Nephron (organoid): ENCODE results near the gene AP1G2.

Experiments
- H3K27ac Mint-ChIP-seq, 3 experiments: 2 replicates each; pipeline ENCODE4 v1.8.0; 2020; ENCODE audit warnings: mixed read lengths in 3 of 3, mild to moderate bottlenecking in 2 of 3, moderate library complexity in 1 of 3
- H3K27me3 Mint-ChIP-seq: 2 replicates; pipeline ENCODE4 v1.8.0; 2021; ENCODE audit warnings: low read depth, mild to moderate bottlenecking, moderate library complexity, mixed read lengths
- H3K36me3 Mint-ChIP-seq: 2 replicates; pipeline ENCODE4 v1.8.0; 2020; ENCODE audit warnings: low read depth, mixed read lengths
- H3K4me1 Mint-ChIP-seq: 2 replicates; pipeline ENCODE4 v1.8.0; 2020; ENCODE audit warnings: mixed read lengths
- H3K4me3 Mint-ChIP-seq, 3 experiments: 2 replicates each; pipeline ENCODE4 v1.8.0; 2020; ENCODE audit warnings: mild to moderate bottlenecking in 3 of 3, mixed read lengths in 3 of 3, moderate library complexity in 2 of 3
- H3K9me3 Mint-ChIP-seq: 2 replicates; pipeline ENCODE4 v1.8.0; 2020; ENCODE audit warnings: mixed read lengths
- TF ChIP-seq, protein P1 (sequence below), 3 experiments: fragments of 200-600 bp; sonication (generic); IDR thresholded peaks; one replicate each; pipeline ENCODE4 v1.5.0; 2021; ENCODE audit warnings: antibody characterized with exemption in 3 of 3; ENCODE audit not compliant: unreplicated experiment in 3 of 3

Gene AP1G2

GRCh38 chr14:23567186-23568020 is at the start of gene AP1G2:
Gene AP1G2 (minus strand): TSS chr14:23567791. CDS start chr14:23567314, 477 bp downstream.
- TF ChIP-seq, protein P1, sequence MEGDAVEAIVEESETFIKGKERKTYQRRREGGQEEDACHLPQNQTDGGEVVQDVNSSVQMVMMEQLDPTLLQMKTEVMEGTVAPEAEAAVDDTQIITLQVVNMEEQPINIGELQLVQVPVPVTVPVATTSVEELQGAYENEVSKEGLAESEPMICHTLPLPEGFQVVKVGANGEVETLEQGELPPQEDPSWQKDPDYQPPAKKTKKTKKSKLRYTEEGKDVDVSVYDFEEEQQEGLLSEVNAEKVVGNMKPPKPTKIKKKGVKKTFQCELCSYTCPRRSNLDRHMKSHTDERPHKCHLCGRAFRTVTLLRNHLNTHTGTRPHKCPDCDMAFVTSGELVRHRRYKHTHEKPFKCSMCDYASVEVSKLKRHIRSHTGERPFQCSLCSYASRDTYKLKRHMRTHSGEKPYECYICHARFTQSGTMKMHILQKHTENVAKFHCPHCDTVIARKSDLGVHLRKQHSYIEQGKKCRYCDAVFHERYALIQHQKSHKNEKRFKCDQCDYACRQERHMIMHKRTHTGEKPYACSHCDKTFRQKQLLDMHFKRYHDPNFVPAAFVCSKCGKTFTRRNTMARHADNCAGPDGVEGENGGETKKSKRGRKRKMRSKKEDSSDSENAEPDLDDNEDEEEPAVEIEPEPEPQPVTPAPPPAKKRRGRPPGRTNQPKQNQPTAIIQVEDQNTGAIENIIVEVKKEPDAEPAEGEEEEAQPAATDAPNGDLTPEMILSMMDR (IDR thresholded peaks at IDR 0.05; ENCODE audit: unreplicated experiment in 3 of 3): no peak
- Mint-ChIP-seq H3K4me1 (peaks cover 36% of the 10 kb centered on the region), H3K36me3 (peaks cover 12% of the 10 kb centered on the region), H3K27me3 (peaks cover 10% of the 10 kb centered on the region), H3K9me3 (no peaks in the 10 kb centered on the region), H3K27ac (peak within 1 kb of the TSS; percentile 86 to 98 (median 94)), H3K4me3 (peak within 1 kb of the TSS; percentile 95 to 99 (median 99))

GRCh38 chr14:23615856-23616255 is 48.3 kb upstream of the AP1G2 start:
- no peaks in the 10 kb centered on the region for H3K9me3 Mint-ChIP-seq
- no peak overlapping the region for H3K4me3 Mint-ChIP-seq
- no peaks in the 10 kb centered on the region for H3K36me3 Mint-ChIP-seq
- no peaks in the 10 kb centered on the region for H3K4me1 Mint-ChIP-seq
- TF ChIP-seq, protein P1 (IDR thresholded peaks at IDR 0.05; ENCODE audit: unreplicated experiment in 3 of 3): no peak
- H3K27ac Mint-ChIP-seq: no peak overlapping the region
- H3K27me3 Mint-ChIP-seq: peaks cover 22% of the 10 kb centered on the region

GRCh38 chr14:23614395-23614828 is 46.8 kb upstream of the AP1G2 start:
- H3K4me1 Mint-ChIP-seq: no peaks in the 10 kb centered on the region
- no peaks in the 10 kb centered on the region for H3K9me3 Mint-ChIP-seq
- H3K27ac Mint-ChIP-seq: no peak overlapping the region
- H3K36me3 Mint-ChIP-seq: no peaks in the 10 kb centered on the region
- TF ChIP-seq, protein P1 (IDR thresholded peaks at IDR 0.05; ENCODE audit: unreplicated experiment in 3 of 3): no peak
- H3K27me3 Mint-ChIP-seq: peaks cover 23% of the 10 kb centered on the region
- no peak overlapping the region for H3K4me3 Mint-ChIP-seq

DNA sequence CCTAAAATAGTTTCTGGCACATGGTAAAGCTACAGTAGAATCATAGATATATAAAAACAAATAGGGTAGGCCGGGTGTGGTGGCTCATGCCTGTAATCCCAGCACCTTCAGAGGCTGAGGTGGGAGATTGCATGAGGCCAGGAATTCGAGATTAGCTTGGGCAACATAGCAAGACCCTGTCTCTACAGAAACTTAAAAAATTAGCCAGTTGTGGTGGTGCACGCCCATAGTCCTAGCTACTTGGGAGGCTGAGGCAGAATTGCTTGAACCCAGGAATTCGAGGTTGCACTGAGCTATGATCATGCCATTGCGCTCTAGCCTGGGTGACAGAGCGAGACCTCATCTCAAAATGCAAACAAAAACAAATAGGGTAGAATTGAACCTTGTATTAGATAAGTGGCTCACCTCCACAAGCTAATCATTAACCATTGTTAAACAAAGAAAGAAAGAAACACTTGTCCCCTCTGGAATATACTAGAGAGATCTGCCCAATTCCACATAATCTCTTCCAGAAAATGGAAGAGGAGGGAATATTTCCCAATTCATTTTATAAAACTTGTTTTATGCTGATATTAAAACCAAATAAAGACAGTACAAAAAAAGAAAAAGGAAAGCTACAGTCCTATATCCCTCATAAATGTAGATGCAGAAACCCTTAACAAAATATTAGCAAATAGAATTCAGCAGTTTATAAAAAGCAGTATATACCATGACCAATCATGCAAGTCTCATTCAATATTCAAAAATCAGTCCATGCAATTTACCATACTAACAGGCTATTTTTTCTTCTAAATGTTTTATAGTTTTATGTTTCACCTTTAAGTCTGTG is 45.9 kb upstream of the AP1G2 start:
- Mint-ChIP-seq H3K27me3 (peaks cover 27% of the 10 kb centered on the region), H3K36me3 (no peaks in the 10 kb centered on the region), H3K4me1 (no peaks in the 10 kb centered on the region), H3K4me3 (no peak overlapping the region), H3K27ac (no peak overlapping the region), H3K9me3 (no peaks in the 10 kb centered on the region)
- TF ChIP-seq, protein P1 (IDR thresholded peaks at IDR 0.05; ENCODE audit: unreplicated experiment in 3 of 3): no peak

- H3K9me3 Mint-ChIP-seq: no peaks in the 10 kb centered on the region
- H3K4me3 Mint-ChIP-seq: no peak overlapping the region
- H3K27me3 Mint-ChIP-seq: peaks cover 25% of the 10 kb centered on the region
- TF ChIP-seq, protein P1 (IDR thresholded peaks at IDR 0.05; ENCODE audit: unreplicated experiment in 3 of 3): no peak
- no peaks in the 10 kb centered on the region for H3K4me1 Mint-ChIP-seq
- H3K36me3 Mint-ChIP-seq: no peaks in the 10 kb centered on the region
- H3K27ac Mint-ChIP-seq: no peak overlapping the region
Observed at GRCh38 chr14:23612802-23613201, 45.2 kb upstream of the AP1G2 start.
